HepG2 (cell line): ENCODE measurements around the gene PTPRM. TPM values are rescaled to one million over a fixed set of nuclear protein-coding genes. Genes with fewer than 3 reads are reported as not detected.

Source experiments
- ADNP ChIP-seq: sonication (generic); formaldehyde crosslinking; IDR thresholded peaks from 2 replicates; pipeline ENCODE4 v1.4.0; 2020; ENCODE audit warnings: missing genetic modification reagents
- ATF7-NPFF ChIP-seq: sonication (generic); formaldehyde crosslinking; IDR thresholded peaks from 2 replicates; pipeline ENCODE4 v1.8.1; 2023; ENCODE audit warnings: mild to moderate bottlenecking, low read depth, missing genetic modification reagents, moderate library complexity
- MEIS1 ChIP-seq: sonication (generic); formaldehyde crosslinking; IDR thresholded peaks from 2 replicates; pipeline ENCODE4 v1.9.0; 2021; ENCODE audit warnings: mild to moderate bottlenecking, missing genetic modification reagents, moderate library complexity, borderline replicate concordance
- SATB2 ChIP-seq: sonication (generic); formaldehyde crosslinking; IDR thresholded peaks from 2 replicates; pipeline ENCODE4 v1.5.0; 2020; ENCODE audit warnings: missing genetic modification reagents
- TAF1 ChIP-seq: sonication (generic); formaldehyde crosslinking; IDR thresholded peaks from 2 replicates; pipeline ENCODE4 v1.4.0; 2020; ENCODE audit warnings: missing genetic modification reagents
- TCF12 ChIP-seq, 2 experiments: fragments of 450-650 bp in 1 of 2; sonication (generic) in 1 of 2; formaldehyde crosslinking in 1 of 2; IDR thresholded peaks; 2 replicates each; pipeline versions ENCODE4 v1.6.1 to v1.8.0; 2017 to 2022; ENCODE audit warnings: antibody characterized with exemption in 1 of 2, mild to moderate bottlenecking in 1 of 2, missing genetic modification reagents in 1 of 2, moderate library complexity in 1 of 2
- TOPORS ChIP-seq: sonication (generic); formaldehyde crosslinking; IDR thresholded peaks from 2 replicates; pipeline ENCODE4 v1.8.0; 2023; ENCODE audit warnings: mild to moderate bottlenecking, missing genetic modification reagents
- ZNF546 ChIP-seq: sonication (generic); formaldehyde crosslinking; conservative IDR thresholded peaks from 2 replicates; pipeline ENCODE4 v1.8.1; 2023; ENCODE audit warnings: mild to moderate bottlenecking, missing genetic modification reagents
- polyA plus RNA-seq, 8 experiments: library from polyadenylated mRNA; depleted of rRNA in 3 of 8; stranded (reverse) in 7 of 8; unstranded in 1 of 8; fragments of >200 nt; fragmentation: Illumina TruSeq in 4 of 8; extraction: Trizol in 4 of 8; gene quantifications; 2 replicates each; pipeline versions ENCODE4 v1.2.1 to v1.2.3, GENCODE V29; 2011 to 2016; ENCODE audit warnings: low read depth in 4 of 8, missing spikeins in 1 of 8, mixed read lengths in 1 of 8; ENCODE audit not compliant: insufficient read depth in 1 of 8
- total RNA-seq, 5 experiments: library from RNA; depleted of rRNA; stranded (reverse); fragments of >200 nt; fragmentation: Illumina TruSeq; extraction: Trizol; gene quantifications; 2 replicates each; pipeline ENCODE4 v1.2.3, GENCODE V29; 2016; ENCODE audit warnings: low read depth in 1 of 5
- TF ChIP-seq, protein P1 (sequence below): sonication (generic); IDR thresholded peaks from 2 replicates; pipeline ENCODE4 v1.6.1; 2016; ENCODE audit warnings: low read depth, borderline replicate concordance
- TF ChIP-seq, protein P2 (sequence below): sonication (generic); formaldehyde crosslinking; IDR thresholded peaks from 2 replicates; pipeline ENCODE4 v1.5.1; 2020; ENCODE audit warnings: missing genetic modification reagents, mild to moderate bottlenecking, borderline replicate concordance
- TF ChIP-seq, protein P3 (sequence below): sonication (generic); formaldehyde crosslinking; conservative IDR thresholded peaks from 2 replicates; pipeline ENCODE4 v1.8.0; 2022; ENCODE audit warnings: missing genetic modification reagents
- TF ChIP-seq, protein P4 (sequence below): sonication (generic); formaldehyde crosslinking; IDR thresholded peaks from 2 replicates; pipeline ENCODE4 v1.8.0; 2022; ENCODE audit warnings: missing genetic modification reagents, mild to moderate bottlenecking, borderline replicate concordance

Gene PTPRM
- total and polyA plus RNA-seq, 2 of the 13 experiments (the other 11 are each of a cell fraction or from before 2014, with no cell fraction given): 12.6 to 108 TPM

DNA sequence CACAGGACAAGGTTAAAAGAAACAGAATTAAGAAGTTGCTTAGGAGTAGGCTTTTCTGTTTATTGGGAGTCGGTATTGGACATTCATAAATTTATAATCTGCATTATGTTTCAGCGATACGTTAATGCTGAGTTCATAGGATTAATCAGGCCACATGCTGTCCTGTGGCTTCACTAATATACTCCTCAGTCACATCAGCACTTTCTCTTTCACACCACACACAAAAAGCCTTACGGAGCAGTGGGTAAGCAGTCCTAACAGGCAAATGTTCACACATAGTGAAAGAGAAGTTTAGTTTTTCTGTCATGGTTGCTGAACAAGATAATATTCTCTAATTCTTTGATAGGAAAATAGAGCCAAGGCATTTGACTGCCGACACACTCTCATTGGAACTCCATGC lies 630.4 kb downstream of the PTPRM start (continued):
- TF ChIP-seq ADNP (no peak), SATB2 (no peak), ATF7-NPFF (CRISPR knock-in tag) (no peak), MEIS1 (no peak), TAF1 (CRISPR knock-in tag) (no peak), TCF12 (IDR thresholded peaks at IDR 0.05) (no peak), TCF12 (CRISPR knock-in tag; IDR thresholded peaks at IDR 0.05) (no peak), ZNF546 (CRISPR knock-in tag) (no peak), TOPORS (CRISPR knock-in tag) (no peak)
- TF ChIP-seq, protein P1, sequence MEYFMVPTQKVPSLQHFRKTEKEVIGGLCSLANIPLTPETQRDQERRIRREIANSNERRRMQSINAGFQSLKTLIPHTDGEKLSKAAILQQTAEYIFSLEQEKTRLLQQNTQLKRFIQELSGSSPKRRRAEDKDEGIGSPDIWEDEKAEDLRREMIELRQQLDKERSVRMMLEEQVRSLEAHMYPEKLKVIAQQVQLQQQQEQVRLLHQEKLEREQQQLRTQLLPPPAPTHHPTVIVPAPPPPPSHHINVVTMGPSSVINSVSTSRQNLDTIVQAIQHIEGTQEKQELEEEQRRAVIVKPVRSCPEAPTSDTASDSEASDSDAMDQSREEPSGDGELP: no peak
- TF ChIP-seq, protein P2, sequence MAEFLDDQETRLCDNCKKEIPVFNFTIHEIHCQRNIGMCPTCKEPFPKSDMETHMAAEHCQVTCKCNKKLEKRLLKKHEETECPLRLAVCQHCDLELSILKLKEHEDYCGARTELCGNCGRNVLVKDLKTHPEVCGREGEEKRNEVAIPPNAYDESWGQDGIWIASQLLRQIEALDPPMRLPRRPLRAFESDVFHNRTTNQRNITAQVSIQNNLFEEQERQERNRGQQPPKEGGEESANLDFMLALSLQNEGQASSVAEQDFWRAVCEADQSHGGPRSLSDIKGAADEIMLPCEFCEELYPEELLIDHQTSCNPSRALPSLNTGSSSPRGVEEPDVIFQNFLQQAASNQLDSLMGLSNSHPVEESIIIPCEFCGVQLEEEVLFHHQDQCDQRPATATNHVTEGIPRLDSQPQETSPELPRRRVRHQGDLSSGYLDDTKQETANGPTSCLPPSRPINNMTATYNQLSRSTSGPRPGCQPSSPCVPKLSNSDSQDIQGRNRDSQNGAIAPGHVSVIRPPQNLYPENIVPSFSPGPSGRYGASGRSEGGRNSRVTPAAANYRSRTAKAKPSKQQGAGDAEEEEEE (CRISPR knock-in tag): no peak
- TF ChIP-seq, protein P3, sequence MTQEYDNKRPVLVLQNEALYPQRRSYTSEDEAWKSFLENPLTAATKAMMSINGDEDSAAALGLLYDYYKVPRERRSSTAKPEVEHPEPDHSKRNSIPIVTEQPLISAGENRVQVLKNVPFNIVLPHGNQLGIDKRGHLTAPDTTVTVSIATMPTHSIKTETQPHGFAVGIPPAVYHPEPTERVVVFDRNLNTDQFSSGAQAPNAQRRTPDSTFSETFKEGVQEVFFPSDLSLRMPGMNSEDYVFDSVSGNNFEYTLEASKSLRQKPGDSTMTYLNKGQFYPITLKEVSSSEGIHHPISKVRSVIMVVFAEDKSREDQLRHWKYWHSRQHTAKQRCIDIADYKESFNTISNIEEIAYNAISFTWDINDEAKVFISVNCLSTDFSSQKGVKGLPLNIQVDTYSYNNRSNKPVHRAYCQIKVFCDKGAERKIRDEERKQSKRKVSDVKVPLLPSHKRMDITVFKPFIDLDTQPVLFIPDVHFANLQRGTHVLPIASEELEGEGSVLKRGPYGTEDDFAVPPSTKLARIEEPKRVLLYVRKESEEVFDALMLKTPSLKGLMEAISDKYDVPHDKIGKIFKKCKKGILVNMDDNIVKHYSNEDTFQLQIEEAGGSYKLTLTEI (CRISPR knock-in tag): no peak
- TF ChIP-seq, protein P4, sequence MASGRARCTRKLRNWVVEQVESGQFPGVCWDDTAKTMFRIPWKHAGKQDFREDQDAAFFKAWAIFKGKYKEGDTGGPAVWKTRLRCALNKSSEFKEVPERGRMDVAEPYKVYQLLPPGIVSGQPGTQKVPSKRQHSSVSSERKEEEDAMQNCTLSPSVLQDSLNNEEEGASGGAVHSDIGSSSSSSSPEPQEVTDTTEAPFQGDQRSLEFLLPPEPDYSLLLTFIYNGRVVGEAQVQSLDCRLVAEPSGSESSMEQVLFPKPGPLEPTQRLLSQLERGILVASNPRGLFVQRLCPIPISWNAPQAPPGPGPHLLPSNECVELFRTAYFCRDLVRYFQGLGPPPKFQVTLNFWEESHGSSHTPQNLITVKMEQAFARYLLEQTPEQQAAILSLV: no peak
- TF ChIP-seq, all 625 proteins: peak for 0
